A549 treated with DMSO at 1 μM for 4 hours (cell line): Measurements from ENCODE around the gene CCDC88A. TPM values are rescaled to one million over a fixed set of nuclear protein-coding genes. Genes with fewer than 3 reads are reported as not detected.

ENCODE experiments used
- total RNA-seq: library from RNA; stranded (reverse); fragments of 200-300 nt; extraction: Qiagen RNA extraction; gene quantifications from 5 replicates; pipeline ENCODE4 v1.2.3, GENCODE V29; 2022; ENCODE audit warnings: low read depth

Gene CCDC88A
- 22.8 to 38.2 TPM (median 30.6 TPM) in 5 replicates for total RNA-seq

GRCh38 chr2:55419679-55420438, at the start of gene CCDC88A:
CCDC88A (minus strand) TSS chr2:55419856; CDS start chr2:55419079, 777 bp downstream.

GRCh38 chr2:55268907-55269644, 150.6 kb downstream of the CCDC88A start, which contains the start of gene MTIF2:
MTIF2 (minus strand) TSS chr2:55269231; CDS start chr2:55263858, 5,373 bp downstream.

Other genes starting within 250 kb of the CCDC88A start
- gene CLHC1, start 187.6 kb downstream of the CCDC88A start, total RNA-seq: 1.4 to 2.6 TPM (median 2.4 TPM) in 5 replicates
- 2,293 to 2,970 TPM (median 2,717 TPM) in 5 replicates for gene RPS27A, start 187.2 kb downstream of the CCDC88A start, total RNA-seq
- gene MTIF2, start 150.6 kb downstream of the CCDC88A start, total RNA-seq: 39.3 to 46.1 TPM (median 44.7 TPM) in 5 replicates
- gene CFAP36, start 99.9 kb upstream of the CCDC88A start, total RNA-seq: 41.5 to 58.1 TPM (median 48.9 TPM) in 5 replicates
- gene PPP4R3B, start 197.8 kb upstream of the CCDC88A start, total RNA-seq: 27.6 to 43.3 TPM (median 38.9 TPM) in 5 replicates